HG03432 (cell line): Measurements from ENCODE around the gene MRPL50.

Source experiments
- ATAC-seq: cut with Tn5 transposase; IDR thresholded peaks from one replicate; pipeline ENCODE4 v1.9.1; 2021; ENCODE audit warnings: mild to moderate bottlenecking, moderate library complexity; ENCODE audit not compliant: unreplicated experiment

Gene MRPL50

GRCh38 chr9:101380295-101380694, 18.1 kb downstream of the MRPL50 start:
- ATAC-seq, result no peak

DNA sequence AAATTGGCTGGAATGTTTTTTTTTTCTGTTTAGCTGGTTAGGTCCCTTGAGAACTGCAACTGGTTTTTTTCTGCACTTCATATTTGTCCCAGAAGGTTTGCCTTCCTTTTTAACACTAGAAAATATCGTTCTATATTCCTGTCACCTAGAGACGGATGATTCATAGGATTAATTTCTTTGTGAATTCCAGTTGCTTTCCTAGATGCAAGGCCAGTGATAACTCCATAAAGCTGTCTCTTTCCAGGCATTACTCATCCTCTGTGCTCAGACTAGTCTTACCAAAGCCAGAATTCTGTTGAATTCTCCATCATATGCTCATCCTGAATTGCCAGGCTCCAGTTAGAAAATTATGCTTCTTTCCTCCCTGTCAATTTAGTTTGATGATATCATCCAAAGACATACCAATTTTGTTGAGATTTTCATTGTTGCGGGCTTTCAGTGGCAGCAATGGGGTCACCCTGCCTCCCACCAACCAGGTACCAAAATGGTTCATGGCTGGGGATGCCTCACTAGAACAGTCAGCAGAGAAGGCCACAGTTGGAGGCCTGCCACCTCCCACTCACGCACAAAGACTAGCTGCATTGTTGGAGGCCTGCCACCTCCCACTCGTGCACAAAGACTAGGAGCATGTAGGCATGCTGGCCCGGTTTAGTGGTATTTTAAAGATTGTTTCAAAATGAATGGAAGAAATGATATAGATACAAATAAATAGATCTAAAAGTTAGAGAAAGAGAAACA, 22.1 kb downstream of the MRPL50 start:
- ATAC-seq, result no peak

DNA sequence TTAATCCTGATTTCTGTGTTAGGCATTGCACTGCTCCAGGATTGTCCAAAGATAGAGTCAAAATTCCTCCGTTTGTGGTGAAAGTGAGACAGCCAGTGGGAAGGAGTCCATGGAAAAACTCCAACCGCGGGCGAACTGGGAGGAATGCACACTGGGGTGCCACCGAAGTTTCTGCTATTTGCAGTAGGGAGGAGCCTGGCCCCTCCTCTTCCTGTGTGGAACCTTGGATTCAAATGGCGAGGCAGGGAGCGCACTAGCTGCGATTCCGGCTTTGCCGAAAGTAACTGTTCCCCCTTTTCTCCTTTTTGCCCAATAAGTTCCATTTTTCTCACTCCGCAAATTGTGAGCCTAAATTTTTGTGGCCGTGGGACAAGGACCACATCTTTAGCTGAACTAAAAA, 22.9 kb downstream of the MRPL50 start:
- ATAC-seq, result no peak

DNA sequence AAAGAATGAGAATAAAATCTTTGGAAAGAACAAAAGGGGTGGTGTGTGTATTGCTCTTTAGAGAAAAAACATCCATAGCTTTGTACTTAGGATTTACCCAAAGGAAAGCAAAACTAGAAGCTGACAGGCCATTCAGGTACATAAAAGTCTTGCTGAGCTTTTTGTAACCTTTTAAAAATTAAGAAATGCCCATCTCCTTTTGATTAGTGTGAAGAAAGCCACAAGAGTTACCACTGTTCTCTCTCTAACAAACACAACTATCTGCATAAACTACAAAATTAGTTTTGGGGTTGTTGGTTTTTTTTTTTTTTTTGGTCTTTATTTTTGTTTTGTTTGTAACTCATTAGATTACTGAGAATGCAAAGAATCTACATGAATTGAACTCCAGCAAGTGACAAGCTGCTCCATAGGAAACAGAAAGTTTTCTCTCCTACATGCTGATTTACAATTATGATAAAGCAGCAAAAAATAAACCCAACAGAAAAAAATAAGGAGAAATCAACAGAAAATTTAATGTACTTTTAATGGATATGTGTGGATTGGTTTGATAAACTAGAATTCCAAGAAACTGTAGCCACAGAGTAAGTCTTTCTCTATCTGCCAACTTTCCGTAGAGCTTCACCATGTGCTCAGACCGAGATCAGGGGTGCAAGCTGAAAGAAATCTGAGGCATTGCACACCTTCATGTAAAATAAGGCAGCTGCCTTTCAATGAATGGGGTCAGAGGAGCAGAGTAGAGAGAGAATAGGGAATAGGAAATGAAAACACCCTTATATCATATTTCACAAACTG, 25.9 kb downstream of the MRPL50 start:
- ATAC-seq, result no peak

- ATAC-seq, result no peak
Measured at GRCh38 chr9:101371813-101372212, 26.6 kb downstream of the MRPL50 start.

DNA sequence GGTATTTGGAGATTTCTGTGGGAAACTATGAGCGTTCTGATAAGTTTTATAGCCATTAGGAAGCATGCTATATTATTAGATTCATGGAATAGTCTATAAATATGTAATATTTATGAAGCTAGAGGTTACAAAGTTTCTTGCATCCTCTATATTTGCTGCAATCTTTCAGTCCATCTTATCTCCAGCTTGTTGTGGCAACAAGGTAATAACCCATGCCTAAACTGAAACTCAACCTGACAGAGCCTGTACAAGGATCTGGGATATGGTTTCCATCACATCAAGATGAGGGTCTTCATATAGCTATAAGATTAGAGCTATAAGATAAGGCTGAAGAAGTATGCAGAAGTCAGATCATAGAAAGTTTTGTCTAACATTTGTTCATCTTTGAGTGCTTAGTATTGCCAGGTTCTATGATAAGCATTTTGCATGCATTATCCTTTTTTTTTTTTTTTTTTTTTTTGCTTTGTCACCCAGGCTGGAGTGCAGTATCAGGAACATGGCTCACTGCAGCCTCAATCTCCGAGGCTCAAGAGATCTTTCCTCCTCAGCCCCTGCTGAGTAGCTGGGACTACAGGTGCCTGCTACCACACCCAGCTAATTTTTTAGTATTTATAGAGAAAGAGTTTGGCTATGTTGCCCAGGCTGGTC, 28.4 kb downstream of the MRPL50 start:
- ATAC-seq, result no peak

DNA sequence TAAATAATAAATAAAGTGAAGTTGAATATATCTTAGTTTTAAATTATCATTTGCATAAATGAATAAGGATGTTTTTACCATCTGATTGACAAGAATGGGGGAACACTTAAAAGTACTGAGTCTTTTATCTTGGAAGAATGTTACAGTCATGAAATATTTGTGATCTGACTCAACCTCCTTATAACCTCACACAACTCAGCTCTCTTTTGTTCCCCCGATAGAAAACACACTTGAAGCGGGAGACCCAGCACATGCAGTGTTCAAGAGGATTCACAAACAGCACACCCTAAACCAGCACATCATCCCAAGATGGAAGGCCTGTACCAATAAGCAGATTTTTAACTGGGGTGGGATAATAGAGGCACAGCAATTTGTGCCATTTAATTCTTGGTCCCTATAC, 29.1 kb downstream of the MRPL50 start:
- no peak for ATAC-seq

GRCh38 chr9:101367323-101367722, 31.1 kb downstream of the MRPL50 start:
- ATAC-seq, result no peak

GRCh38 chr9:101366038-101366756, 32.2 kb downstream of the MRPL50 start:
- no peak for ATAC-seq

DNA sequence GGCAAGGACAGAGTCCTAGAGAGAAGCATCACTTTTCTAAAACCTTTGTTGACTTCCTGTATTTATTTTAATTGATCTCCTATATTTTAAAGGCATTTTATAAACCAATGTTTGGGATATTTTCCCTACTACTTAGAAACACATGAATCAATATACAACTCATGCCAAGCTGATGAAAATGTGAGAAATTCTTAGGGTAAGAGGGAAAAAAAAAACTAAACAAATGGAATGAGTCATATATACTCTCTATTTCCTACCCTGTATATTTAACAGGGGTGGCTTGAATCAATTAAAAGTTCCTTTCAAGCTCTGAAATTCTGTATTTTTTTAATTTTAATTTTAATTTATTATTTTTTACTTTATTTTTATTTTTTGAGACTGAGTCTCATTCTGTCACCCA, 33.2 kb downstream of the MRPL50 start:
- no peak for ATAC-seq

DNA sequence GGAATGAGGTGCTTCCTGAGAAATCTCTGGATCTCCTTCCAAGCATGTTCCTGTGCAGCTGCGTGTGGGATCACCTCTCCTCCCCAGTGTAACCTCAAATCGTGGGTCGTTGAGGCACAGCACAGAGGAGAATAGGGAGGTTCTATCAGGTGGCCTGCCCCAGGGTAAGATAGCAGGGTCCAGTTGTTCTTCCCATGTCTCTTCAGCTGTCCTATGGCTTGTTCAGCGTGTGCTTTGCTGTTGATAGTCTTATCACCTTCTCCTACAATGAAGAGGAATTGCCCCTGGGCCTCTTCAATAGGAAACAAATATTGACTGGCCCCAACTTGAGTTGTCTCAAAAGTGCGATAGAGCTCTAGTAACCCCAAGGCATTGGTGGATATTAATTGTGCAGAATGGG, 36.0 kb downstream of the MRPL50 start:
- no peak for ATAC-seq

DNA sequence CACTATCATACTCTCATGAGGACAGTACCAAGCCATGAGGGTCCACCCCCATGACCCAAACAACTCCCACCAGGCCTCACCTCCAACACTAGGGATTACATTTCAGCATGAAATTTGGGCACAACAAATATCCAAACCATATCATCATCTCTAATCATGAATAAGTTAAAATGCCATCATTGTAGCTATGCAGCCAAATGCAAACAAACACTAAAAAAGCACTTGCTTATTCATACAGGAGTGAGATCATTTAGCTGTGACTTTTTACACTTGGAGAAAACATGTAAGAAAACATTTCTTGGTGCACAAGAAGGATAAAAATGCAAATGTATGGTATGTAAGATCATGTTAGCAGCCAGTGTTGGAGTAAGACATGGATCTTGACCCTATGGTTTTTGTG, 37.8 kb downstream of the MRPL50 start:
- ATAC-seq, result no peak

DNA sequence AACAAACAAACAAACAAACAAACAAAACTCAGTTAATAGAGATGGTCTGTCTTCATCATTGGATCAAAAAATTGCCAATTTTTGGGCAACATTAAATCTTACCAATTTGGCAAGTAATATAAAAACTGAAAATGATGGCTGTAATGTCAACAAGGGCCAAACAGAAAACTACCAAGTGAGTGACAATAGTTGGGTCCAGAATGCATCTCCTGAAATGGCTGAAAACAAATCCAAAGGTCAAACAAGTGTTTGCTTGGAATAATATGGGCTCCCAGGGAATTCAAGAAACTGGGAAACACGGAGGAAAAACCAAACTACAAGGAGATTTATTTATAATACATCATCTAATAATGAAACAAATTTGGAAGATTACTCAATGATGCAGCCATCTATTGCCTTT, 38.7 kb downstream of the MRPL50 start:
- no peak for ATAC-seq

DNA sequence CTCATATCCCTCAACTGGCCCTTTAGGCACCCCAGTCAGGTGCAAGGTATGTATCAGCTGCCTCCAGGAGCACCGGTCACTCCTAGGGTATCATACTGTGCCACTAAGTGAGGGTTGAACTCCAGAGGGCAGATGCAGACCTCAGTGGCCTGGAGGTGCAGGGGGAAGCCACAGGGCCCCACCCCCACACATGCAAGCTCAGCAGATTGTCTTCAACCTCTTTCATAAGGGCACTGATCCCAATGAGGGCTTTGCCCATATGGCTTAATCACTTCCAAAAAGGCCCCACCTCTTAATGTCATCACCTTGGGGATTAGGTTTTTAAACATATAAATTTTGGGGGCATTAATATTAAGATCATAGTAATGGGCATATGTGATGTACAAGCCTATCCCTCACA, 41.8 kb downstream of the MRPL50 start:
- no peak for ATAC-seq

DNA sequence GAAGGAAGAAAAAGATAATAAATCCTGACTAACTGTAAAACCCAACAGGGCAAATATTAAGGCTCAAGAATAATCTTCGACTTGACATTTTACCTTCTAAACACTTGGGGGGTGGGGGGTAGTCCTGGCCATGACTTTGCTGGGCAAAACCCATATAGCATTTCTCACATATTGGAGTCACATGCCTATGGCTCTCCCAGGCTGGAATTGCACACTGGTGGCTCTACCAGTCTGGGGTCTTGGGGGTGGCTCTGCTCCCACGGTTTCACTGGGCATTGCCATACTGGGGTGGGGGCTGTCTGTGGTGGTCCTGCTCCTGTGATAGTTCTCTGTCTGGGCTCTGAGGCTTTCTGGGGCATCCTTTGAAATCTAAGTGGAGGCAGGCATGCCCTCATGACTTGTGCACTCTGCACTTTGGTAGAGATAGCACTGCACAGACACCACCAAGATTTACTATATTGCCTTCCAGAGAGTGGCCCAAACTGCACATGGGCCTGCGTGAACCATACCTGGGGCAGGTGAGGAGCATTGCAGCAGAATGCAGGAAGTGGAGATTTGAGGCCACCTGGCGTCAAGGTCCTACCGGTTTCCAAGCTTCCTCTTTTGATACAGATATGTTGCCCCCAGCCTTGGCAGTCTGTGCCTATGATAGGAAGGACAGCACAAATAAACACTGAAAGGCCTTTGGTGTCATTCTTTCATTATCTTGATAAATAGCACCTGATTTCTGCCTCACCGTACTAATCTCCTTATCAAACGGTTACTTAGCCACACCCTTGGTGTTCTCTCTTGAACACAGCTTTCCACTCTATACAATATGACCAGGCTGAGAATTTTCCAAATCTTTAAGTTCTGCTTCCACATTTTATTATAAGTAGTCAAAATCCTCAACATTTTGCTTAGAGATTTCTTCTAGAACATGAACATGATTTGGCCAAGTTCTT, 43.4 kb downstream of the MRPL50 start:
- ATAC-seq, result no peak

DNA sequence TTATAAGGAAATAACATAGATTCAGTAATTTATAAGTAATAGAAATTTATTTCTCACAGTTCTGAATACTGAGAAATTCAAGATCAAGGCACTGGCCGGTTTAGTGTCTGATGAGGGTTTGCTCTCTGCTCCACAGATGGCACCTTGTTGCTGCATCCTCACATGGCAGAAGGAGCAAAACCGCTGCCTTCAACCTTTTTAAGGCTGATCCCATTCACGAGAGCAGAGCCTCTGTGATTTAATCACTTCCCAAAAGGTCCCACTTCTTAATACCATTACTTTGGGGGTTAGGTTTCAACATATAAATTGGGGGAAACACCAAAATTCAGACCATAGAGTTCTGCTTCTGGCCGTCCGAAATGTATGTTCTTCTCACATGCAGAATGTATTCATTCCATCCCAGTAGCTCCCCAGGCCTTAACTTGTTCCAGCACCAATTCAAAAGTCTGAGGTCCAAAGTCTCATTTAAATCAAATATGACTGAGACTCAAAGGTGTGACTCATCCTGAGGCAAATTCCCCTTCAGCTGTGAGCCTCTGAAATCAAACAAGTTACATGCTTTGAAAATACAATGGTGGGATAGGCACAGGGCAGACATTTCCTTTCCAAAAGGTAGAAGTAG, 44.2 kb downstream of the MRPL50 start:
- ATAC-seq, result no peak

- no peak for ATAC-seq
Measured at GRCh38 chr9:101353683-101354082, 44.7 kb downstream of the MRPL50 start.

- no peak for ATAC-seq
Measured at GRCh38 chr9:101352892-101353463, 45.4 kb downstream of the MRPL50 start.

GRCh38 chr9:101350285-101350684, 48.1 kb downstream of the MRPL50 start:
- no peak for ATAC-seq
